AML-193 (cell line): ENCODE data around the gene ARF6.
A peak's percentile ranks its signal among the peaks of the same experiment; 100 is the strongest.
"Not testable (repeated sequence)": the region's sequence is repeated elsewhere in the genome, so short reads cannot be mapped to it uniquely, and the experiment has no call there.

ENCODE experiments used
- DNase-seq, 2 experiments: peaks; one replicate each; lab custom pipeline; 2025; lab: John Stamatoyannopoulos, UW

Gene ARF6

DNA sequence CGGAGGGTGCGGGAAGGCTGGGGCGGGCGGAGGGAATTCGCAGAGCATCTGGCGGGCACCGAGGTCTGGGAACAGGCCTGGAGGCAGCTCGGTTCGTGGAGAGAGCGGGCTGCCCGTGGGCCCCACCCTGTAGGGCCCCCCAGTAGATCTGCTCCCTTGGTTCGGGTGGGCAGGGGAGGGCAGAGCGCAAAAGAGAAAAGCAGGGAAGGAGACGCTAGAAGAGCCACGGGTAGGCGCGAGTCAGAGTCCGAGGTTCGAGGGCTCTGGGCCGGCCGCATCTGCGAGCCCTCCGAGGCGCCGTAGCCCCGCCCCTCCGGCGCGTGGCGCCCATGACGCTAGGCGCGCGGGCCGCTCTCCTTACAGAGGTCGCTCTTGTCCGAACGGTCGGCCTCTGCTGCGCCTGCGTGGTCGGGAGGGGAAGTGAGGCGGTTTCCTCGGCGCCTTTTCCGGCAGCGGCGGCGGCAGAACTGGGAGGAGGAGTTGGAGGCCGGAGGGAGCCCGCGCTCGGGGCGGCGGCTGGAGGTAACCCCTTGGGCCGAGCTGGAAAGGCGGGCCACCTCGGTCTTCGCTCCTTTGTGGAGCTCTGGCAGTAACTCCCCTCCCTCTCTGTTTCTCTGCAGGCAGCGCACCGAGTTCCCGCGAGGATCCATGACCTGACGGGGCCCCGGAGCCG lies at the start of gene ARF6:
Gene ARF6, plus strand, starts transcription at position 447 of the 673 bp plus-strand sequence. CDS start 655 bp downstream, outside the sequence.
- DNase-seq, result peak; percentile 90 to 92

DNA sequence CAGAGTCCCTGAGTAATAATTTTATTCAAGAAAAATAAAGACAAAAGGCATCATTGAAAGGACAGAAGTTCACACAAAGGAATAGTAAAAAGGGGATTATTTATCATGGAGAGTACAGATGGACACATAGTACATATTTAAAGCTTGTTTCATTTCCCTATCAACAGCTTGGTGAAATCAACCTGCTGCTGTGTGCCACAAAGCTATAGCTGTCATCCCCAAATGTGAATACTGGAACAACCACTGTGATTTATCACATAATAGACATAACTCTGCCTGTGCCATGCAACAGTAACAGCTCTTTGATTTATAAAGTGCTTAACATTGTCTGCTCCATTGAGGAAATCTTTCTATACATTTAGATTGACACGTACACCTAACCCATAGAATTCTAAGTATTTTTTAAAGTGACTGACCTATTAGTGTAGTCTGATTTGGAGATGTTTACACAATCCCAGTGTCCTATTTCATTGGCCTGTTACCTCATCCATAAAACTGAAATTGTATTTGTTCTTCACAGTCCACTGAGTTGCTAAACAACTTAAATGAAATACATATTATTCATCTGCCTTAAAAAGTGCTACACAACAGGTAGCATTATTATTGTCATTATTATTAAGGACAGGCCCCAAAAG lies 43.6 kb upstream of the ARF6 start:
- no peak for DNase-seq

DNA sequence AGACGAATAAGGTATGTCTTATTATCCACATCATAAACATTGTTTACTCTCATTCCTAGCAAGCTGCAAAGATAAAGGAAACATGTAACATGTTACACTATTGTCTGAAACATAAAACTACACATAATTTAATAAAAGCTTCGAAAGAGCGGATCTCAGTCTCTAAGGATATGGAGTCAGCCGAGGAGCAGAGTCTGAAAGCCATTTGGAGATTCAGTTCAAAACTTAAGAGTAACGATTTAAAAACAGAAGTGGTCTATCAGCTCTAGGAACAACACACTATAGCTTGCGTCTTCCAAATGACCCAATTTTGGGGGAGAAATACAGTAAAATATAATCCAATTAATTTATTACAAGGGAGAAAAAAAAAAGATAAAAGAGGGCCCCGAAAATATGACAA lies 41.1 kb upstream of the ARF6 start:
- DNase-seq, result peak in 1 of 2 experiments; percentile 30

DNA sequence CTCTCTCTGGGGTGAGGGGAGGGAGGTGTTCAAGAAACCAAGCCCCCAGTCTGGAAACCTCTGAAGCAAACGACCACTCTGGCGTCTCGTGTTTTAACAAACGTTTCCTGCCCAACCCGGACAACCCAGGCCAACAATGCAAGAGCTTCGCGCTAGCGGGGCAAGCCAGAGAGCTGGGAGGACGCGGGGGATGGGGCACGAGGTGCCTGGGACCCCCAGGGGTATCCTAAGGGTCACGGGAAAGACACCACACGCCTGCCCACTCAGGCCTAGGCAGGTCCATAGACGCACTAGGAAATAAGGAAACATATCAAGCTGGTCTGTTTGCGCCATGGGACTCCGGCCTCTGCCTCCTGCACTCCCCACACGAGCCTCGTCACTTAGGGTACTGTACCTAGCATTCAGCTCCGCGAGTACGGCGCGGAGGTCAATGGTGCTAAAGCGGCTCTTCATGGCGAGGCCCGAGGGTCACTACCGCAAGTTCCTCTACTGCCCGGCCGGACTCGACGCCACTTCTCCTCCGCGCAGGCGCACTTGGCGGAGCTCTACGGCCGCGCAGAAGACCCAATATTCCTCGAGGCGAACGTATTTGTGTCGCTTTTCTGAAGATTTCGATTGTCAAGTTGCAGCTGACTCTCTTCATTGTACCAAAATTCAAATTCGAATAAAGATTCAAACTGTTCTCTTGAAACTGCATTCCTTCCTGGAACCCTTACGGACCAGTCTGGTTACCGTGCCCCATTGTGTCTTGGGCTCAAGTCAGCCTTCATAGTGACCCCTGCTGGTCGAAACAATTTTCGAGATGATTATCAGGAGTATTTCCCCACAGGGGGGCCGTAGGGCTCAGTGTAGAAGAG lies 40.4 kb upstream of the ARF6 start, which contains the start of gene NEMF:
Gene NEMF, minus strand, starts transcription at position 488 of the 857 bp plus-strand sequence. Its CDS starts 35 bp downstream, at position 453.
- DNase-seq, result peak; percentile 87 to 92

DNA sequence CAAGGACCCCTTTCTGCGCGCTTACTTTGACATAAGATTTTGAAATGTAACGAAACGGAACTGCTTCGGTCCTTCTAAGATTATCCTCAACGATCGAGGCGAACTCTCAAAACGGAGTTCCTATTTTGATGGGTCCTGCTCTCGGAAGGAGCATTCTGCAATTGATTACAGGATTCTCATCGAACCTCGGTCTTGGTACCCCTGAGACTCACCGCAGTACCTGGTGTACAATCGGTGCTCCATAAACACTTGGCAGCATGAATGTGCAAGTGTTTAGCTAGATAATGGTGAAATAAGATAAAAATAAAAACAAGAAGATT lies 39.8 kb upstream of the ARF6 start:
- DNase-seq, result no peak

DNA sequence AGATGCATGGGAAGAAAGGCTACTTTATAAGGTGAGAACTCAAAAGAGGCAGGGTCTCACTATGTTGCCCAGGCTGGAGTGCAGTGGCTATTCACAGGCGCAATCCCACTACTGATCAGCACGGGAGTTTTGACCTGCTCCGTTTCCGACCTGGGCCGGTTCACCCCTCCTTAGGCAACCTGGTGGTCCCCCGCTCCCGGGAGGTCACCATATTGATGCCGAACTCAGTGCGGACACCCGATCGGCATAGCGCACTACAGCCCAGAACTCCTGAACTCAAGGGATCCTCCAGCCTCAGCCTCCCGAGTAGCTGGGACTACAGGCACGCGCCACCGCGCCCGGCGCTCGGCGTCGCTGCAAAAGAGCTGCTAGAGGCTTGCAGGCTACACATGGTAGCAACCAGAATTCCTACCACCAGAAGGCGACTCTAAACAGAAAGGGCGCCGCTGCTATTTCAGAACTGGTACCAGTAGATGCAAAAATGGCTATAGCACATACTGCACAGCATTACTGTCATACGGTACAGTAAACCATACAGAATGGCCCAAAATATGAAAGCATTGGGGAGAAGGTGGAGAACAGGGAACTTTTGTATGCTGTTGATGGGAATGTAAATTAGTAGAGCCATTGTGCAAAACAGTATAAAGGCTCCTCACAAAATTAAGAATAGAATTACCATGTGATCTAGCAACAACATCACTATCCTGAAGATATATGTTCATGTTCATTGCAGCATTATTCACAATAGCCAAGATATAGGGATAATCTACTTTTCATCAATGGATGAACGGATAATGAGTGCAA lies 39.1 kb upstream of the ARF6 start:
- DNase-seq, result peak; percentile 63 to 71

DNA sequence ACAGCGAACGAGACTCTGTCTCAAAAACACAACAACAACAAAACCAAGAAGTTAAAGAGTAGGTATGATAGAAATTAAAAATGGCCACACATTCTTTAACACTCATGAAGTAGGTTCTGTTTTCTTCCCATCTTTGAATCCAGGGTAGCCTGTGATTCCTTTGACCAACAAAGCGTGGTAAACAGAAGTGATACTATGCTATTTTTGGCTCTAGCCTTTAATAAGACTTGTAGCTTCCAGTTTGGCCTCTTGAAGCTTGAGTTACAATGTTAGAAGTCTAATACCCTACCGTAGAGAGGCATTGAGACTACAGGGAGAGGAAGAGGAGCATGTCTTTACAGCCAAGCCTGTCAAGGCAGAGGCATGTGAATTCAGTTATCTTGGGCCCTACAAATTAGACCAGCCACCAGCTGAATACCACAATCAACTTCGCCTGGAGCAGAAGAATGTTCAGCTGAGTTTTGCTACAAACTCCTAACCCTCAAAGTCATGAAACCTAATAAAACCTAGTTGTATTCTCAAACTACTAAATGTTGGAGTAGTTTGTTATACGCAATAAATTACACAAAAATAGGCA lies 35.4 kb upstream of the ARF6 start:
- no peak for DNase-seq

DNA sequence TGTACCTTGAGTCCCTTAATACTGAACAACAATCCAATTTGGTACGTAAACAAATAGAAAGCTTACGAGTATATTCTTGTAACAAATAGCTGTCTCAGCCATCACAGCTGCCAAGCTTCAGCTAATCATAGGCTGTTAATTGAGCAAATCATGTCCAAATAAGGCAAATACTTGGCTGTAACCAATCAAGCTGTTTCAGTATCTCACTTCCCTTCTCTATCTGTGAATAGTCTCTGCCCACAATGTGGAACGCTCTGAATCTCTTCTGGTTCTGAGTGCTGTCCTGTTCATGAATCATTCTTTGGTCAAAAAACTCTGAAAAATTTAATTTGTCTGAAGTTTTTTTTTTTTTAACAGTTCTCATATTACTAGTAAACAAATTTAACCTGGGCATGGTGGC lies 34.5 kb upstream of the ARF6 start:
- DNase-seq, result no peak

DNA sequence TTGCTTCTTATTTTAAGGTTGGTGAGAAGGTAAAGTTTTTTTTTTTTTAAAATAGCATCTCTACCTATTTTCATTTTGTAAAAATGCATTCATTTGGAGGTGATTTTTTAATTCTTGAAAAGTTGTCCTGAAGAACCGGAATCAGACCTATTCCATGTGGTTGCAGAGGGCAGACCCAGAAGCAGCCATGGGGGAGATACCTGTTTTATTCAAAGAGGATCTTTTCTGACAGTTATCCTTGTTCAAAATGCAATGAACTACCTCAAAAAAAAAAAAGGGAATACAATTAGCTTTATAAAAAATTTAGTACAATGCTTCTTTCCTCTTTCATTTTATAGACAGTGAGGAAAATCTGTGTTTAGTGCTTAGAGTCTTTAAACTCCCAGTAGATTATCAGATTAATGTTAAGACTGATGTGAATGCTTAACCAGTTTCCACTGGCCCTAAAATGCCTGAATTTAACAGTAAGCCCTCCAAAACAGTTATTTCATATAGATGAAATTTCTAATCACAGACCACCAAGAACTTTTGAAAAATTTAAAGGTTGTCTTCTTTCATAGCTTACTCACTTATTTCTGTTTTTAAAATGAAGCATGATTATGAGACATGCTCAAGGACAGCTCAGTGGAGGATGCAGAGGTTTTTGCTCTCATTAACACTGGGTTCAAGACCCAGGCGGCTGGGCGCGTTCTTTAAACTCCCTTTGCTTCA lies 31.7 kb upstream of the ARF6 start:
- DNase-seq, result no peak

DNA sequence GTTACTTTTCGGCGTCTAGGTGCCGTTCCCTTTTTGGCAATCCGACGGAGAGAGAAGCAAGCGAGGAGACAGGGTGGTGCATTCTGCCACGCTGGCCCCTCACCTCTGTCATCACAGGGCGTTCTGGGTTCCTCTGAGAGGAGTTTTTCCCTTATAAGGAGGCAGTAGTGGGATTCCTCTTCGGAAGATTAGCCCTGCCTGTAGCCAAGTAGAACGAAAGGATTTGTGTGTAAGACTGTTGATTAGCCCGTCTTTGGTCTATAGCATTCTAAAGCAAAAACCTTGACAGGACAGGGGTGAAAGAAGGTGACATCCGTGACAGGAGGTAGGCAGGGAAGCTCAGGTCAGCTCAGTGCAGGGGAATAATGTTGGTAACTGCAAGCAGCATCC lies 31.2 kb upstream of the ARF6 start:
- DNase-seq, result peak; percentile 58 to 65

DNA sequence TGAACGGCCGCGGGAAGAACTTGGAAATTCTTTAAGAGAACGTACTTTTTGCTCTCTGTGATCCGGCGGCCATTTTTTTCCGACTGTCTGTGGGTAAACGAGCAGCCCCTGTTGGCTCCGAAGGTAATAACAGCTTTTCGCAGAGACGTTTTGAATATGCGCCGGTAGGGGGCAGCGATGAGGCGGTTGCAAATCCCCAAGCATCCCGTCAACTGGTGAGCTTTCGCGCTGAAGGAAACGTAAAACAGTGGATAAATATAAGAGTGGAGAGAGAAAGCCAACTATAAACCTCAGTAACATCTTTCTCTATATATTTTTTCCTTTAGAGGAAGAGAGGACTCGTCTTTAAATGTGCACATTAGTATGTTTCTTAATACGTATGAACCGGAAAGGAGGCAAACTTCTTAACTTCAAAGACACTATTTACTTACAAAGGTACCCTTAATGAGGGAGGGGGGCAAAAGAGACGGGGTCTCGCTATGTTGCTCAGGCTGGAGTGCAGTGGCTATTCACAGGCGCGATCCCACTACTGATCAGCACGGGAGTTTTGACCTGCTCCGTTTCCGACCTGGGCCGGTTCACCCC lies 30.7 kb upstream of the ARF6 start:
- DNase-seq, result peak; percentile 72 to 76

DNA sequence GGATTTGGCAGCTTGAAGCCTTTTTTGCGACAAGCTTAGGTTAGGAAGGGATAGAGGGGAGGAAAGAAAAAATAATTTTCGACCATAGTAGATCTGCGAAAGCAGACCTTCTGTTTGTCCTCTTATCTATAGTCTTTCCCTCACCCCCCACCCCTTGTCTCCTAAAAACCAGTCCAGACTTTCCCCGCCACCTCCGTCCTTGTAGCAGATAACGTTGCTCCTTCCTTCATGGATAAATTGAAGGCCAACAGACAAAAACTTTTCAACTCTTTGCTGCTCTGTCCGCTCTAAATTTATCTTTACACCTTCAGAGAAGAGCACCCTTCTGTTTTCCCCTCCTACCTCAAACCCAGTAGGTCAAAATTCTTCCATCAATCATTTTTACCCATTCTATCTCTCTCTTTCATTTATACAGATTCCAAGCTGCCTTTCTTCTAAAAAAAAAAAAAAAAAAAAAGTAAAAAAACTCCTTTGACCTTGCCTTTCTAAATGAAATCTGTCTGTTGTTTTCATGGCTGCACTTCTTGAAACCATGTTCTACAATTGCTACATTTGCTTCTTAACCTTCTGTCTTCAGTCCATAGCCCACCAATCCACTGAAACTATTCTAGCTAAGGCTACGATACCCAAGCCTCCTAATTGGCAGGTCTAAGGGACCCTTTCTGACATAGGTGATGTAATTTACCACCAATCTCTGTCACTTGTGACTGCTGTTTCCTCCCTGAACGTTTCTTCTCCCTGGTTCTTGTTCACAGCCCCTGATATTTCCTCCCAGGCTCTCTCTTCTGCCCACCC lies 29.2 kb upstream of the ARF6 start:
- no peak for DNase-seq

DNA sequence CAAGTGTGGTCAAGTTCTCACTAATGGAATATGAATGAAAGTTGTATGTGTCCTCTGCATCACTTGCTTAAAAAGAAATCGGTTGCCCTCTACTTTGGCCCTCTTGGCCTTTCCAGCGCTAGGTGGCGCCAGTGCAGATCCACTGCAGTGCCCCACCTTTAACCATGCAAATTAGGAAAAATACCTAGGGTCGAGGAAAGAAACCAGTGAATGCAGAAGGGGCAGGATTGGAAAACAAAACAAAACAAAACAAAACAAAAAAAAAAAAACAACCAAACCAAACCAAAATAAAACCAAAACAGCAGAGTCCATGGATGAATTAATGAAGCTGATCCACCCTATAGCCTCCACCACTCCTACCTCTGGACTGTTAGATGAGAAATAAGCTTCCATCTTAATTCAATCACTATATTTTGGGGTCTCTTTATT lies 27.4 kb upstream of the ARF6 start:
- peak; percentile 57 to 72 for DNase-seq

DNA sequence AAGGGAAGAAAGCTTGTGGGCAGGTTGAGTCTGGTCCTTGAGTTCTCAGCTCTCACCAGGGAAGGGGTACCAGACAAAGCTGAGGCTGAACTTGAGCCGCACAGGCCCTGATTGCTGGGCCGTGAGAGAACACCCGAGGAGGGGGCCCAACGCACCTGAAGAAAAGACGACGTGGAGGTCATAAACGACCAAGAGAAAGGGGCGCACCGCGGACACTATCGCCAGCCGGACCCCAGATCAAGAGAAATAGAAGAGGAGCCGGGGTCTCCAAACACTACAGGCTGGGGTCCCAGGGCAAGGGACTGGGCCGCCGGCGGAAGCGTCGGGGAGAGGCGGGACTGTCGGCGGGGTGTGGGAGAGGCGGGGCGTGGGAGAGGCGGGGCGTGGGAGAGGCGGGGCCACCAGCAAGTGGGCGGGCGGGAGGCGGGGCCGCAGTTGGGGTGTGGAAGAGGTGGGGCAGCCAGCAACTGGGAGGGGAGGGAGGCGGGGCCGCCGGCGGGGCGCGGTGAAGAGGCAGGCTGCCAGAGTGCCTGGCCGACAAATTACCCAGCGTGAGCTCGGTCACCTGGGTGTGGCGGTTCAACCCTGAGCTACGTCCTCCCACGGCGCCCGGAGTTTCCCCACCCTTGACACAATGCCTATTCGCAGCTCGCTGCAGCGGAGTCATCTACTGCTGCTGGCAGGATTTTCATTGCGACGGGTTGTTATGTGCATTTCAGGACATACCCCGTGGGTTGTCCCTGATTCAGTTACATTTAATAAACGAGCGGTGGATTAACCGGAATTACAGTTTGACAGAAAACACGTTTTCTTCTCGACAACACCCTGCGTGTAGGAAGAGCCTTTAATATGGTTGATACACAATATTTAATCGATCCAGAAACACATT lies 24.8 kb upstream of the ARF6 start:
- DNase-seq, result peak; percentile 88 to 94

DNA sequence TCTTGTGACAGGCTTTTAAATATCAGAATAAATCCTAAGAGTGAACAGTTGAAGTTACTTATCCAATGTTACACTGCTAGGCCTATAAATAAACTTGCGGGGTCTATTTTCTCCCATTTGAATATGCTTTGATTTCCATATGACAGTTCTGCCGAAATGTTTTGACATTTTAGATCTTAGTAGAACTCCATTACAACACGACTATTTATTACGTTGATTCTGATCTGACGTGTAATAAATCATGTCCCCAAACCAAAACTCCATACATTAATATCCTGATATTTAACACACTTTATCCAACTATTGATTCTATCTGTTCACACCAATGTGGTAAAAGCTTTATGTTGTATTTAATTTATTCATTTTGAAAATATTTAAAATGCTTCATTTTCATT lies 24.2 kb upstream of the ARF6 start:
- DNase-seq, result no peak

DNA sequence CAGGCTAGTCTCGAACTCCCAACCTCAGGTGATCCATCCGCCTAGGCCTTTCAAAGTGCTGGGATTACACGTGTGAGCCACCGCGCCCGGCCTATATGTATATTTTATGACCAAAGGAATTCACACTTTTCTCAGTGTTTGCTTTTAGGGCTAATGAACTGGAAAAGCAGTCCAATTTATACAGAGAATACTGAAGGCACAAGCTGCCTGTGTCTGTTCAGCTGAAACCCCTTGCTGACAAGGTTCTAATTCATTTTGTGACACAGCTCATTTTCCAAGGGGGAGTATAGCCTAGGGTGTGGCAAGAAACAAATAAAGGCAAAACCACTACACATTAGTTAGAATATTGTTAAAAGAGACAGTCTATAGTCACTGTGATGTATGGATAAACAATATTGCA lies 22.0 kb upstream of the ARF6 start:
- DNase-seq, result no peak

DNA sequence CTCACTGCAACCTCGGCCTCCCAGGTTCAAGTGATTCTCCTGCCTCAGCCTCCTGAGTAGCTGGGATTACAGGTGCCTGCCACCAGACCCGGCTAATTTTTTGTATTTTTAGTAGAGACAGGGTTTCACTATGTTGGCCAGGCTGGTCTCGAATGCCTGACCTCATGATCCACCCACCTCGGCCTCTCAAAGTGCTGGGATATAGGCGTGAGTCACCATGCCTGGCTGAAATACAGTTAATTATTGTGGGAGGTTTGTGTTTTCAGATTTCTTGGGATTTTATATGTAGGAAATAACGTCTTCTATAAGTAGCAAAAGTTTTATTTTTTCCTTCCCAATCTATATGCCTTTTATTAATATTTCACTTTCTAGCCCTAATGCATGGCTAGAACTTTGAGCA lies 19.3 kb upstream of the ARF6 start:
- not testable (repeated sequence) for DNase-seq

DNA sequence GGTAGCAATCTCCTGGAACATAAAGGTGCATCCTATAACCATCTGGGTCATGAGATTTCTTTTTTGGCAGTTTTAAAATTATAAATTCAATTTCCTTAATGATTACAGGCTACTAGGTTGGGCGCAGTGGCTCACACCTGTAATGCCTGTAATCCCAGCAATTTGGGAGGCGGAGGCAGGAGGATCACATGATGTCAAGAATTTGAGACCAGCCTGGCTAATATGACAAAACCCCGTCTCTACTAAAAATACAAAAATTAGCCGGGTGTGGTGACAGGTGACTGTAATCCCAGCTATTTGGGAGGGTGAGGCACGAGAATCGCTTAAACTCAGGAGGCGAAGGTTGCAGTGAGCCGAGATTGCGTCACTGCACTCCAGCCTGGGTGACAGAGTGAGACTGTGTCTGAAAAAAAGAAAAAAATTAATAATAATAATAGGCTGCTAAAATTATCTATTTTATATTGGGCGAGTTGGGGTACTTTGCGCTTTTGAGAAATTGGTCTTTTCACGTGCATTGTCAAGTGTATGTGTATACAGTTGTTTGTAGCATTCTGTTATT lies 17.2 kb upstream of the ARF6 start:
- no peak for DNase-seq
